Stomach (tissue), 9 donors: Measurements from ENCODE around the gene SPCS2. TPM values are rescaled to one million over a fixed set of nuclear protein-coding genes. Genes with fewer than 3 reads are reported as not detected.

Source experiments
- DNase-seq, 2 donors: peaks; one replicate each; pipeline versions ENCODE4 v3.0.0 to v3.0.0-alpha.2; 2013 to 2019
- H3K27ac ChIP-seq, 5 donors: fragments of 200-600 bp in 4 of 5; sonication (generic) in 4 of 5; one replicate each; pipeline ENCODE4 v1.5.1; 2013 to 2019; ENCODE audit warnings: mild to moderate bottlenecking in 1 of 5, moderate library complexity in 1 of 5
- H3K27me3 ChIP-seq, 3 donors: fragments of 200-600 bp; sonication (generic); one replicate each; pipeline ENCODE4 v1.5.1; 2017 to 2019; ENCODE audit warnings: mixed run types in 1 of 3
- H3K36me3 ChIP-seq, 4 donors: fragments of 200-600 bp; sonication (generic); 1 replicate in 3 of 4; 2 replicates in 1 of 4; pipeline ENCODE4 v1.5.1; 2016 to 2019
- H3K4me1 ChIP-seq, 4 donors: fragments of 200-600 bp; sonication (generic); one replicate each; pipeline ENCODE4 v1.5.1; 2016 to 2019
- H3K4me3 ChIP-seq, 4 donors: fragments of 200-600 bp; sonication (generic) in 3 of 4; one replicate each; pipeline ENCODE4 v1.5.1; 2016 to 2019; ENCODE audit warnings: mild to moderate bottlenecking in 1 of 4
- H3K9me3 ChIP-seq, 4 donors: fragments of 200-600 bp; sonication (generic); one replicate each; pipeline ENCODE4 v1.5.1; 2016 to 2019
- EP300 ChIP-seq: sonication (generic); formaldehyde crosslinking; IDR thresholded peaks from one replicate; pipeline ENCODE4 v1.6.1; 2017; ENCODE audit warnings: antibody characterized with exemption
- POLR2A ChIP-seq, 4 donors: fragments of 450-650 bp; IDR thresholded peaks; one replicate each; pipeline ENCODE4 v1.6.1; 2016; ENCODE audit warnings: antibody characterized with exemption in 4 of 4, control low read depth in 2 of 4, mild to moderate bottlenecking in 1 of 4, moderate library complexity in 1 of 4
- POLR2AphosphoS5 ChIP-seq, 3 donors: sonication (generic); formaldehyde crosslinking; IDR thresholded peaks; one replicate each; pipeline ENCODE4 v1.6.1; 2016; ENCODE audit warnings: antibody characterized with exemption in 3 of 3
- WGBS, 5 donors: extraction: QIAGEN DNeasy Blood & Tissue Kit in 3 of 5; methylation state at CpG; one replicate each; pipeline versions ENCODE4 v1.1.5 to v1.1.7; 2013 to 2018; 5-methylcytosine and 5-hydroxymethylcytosine counted together
- intact Hi-C: fragments of 100-400 bp; cut with DNase I; formaldehyde crosslinking; loops from one replicate; pipeline ENCODE4 v1.15.1; 2023; ENCODE audit warnings: low total_unique reads
- polyA plus RNA-seq, 3 donors: library from polyadenylated mRNA; stranded (reverse); fragments of 200-250 nt; gene quantifications; one replicate each; pipeline ENCODE4 v1.2.3, GENCODE V29; 2013
- total RNA-seq, 5 donors: library from RNA; depleted of rRNA; stranded (reverse); fragments of >200 nt; gene quantifications; one replicate each; pipeline versions ENCODE4 v1.1.0 to v1.2.3, GENCODE V29; 2014 to 2016
- TF ChIP-seq, protein P1 (sequence below), 7 experiments: fragments of 450-650 bp in 4 of 7; fragments of 200-600 bp in 3 of 7; sonication (generic) in 3 of 7; IDR thresholded peaks; one replicate each; pipeline ENCODE4 v1.5.1; 2016 to 2019; ENCODE audit warnings: antibody characterized with exemption in 7 of 7, control low read depth in 2 of 7, mild to moderate bottlenecking in 1 of 7
- donor health status: healthy with polysubstance abuse.
- donor health status: Bipolar disorder and iron deficiency.
- donor health status: healthy.

SPCS2 gene
- total and polyA plus RNA-seq, 8 donors = 5.4 to 191 (median 50.7) TPM

DNA sequence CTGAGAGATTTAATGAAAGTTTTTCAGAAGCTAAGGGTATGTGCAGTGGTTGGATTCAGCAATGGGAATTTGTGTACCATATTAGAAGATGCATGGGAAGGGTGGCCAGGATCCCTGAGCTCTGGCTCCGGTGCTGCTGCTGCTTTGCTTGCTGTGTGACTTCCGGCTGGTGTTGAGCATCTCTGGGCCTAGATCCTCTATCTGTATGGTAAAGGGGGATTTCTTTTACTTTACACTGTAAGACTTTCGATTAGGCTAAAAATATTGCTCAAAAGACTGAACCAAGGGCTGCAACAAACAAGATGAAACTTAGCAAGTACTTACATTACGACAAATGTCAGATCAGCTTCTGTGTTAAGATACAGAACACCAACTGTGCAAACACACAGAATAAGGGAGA, 39.3 kb upstream of the SPCS2 start:
- Histone ChIP-seq H3K27me3 (no peaks in the 10 kb centered on the region), H3K9me3 (no peaks in the 10 kb centered on the region), H3K27ac (no peak overlapping the region), H3K36me3 (peaks cover 4 to 86% (median 73%) of the 10 kb centered on the region in 4 donors), H3K4me3 (no peak overlapping the region), H3K4me1 (peaks cover 0 to 11% (median 3%) of the 10 kb centered on the region in 4 donors)
- TF ChIP-seq EP300 (no peak), POLR2A (IDR thresholded peaks at IDR 0.05) (no peak)
- intact Hi-C loops = no loop called here
- DNase-seq = no peak
- 51 to 86% (median 68%) methylated on average over 4 of the region's 4 CpGs for WGBS, 5 donors

DNA sequence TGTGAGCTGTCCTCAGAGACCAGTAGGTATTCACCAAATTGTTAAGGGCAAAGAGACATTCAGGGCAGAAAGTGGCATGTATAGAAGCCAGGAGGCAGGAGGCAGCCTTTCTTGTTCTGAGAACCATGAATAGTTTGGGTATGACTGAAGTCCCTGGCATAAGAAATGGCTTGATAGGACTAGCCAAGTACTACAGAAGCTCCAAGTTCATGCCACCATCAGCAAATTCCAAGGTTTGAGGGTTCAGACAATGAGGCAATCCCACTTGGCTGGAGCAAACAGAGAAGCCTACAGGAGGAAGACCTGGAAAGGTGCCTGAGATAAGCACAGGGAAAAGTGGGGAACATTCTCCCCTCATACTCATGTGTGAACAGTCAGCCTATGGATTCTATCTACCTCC, 25.9 kb upstream of the SPCS2 start:
- no peaks in the 10 kb centered on the region for H3K9me3 ChIP-seq
- H3K4me1 ChIP-seq = no peaks in the 10 kb centered on the region
- TF ChIP-seq, protein P1, sequence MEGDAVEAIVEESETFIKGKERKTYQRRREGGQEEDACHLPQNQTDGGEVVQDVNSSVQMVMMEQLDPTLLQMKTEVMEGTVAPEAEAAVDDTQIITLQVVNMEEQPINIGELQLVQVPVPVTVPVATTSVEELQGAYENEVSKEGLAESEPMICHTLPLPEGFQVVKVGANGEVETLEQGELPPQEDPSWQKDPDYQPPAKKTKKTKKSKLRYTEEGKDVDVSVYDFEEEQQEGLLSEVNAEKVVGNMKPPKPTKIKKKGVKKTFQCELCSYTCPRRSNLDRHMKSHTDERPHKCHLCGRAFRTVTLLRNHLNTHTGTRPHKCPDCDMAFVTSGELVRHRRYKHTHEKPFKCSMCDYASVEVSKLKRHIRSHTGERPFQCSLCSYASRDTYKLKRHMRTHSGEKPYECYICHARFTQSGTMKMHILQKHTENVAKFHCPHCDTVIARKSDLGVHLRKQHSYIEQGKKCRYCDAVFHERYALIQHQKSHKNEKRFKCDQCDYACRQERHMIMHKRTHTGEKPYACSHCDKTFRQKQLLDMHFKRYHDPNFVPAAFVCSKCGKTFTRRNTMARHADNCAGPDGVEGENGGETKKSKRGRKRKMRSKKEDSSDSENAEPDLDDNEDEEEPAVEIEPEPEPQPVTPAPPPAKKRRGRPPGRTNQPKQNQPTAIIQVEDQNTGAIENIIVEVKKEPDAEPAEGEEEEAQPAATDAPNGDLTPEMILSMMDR (IDR thresholded peaks at IDR 0.05) = no peak
- TF ChIP-seq POLR2AphosphoS5 (IDR thresholded peaks at IDR 0.05) = no peak
- TF ChIP-seq POLR2A (IDR thresholded peaks at IDR 0.05) = no peak
- TF ChIP-seq EP300 = no peak
- DNase-seq = no peak
- no peaks in the 10 kb centered on the region for H3K27me3 ChIP-seq
- intact Hi-C loops = no loop called here
- H3K36me3 ChIP-seq = peaks cover 0 to 58% (median 46%) of the 10 kb centered on the region in 4 donors
- H3K4me3 ChIP-seq = no peak overlapping the region
- no peak overlapping the region for H3K27ac ChIP-seq

DNA sequence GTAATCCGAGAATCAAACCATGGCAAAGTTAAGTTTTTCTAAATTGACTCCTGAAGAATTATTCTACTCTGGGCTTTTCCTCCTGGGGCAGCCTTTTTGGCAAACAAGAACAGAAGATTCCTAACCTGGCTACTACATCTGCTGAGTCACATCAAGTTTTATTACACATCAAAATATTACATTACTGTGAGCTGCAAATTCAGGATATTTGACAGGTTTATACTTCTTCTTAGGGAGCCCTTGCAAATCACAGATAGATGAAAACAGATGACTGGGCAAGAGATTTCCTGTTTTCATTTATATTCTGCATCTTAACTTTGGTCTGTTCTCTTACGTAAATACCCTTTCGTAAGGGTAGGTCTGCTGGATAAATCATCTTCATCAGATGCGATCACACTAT, 23.8 kb upstream of the SPCS2 start:
- intact Hi-C loops = no loop called here
- Histone ChIP-seq H3K27me3 (no peaks in the 10 kb centered on the region), H3K36me3 (peaks cover 0 to 58% (median 31%) of the 10 kb centered on the region in 4 donors), H3K9me3 (no peaks in the 10 kb centered on the region), H3K27ac (no peak overlapping the region), H3K4me1 (no peaks in the 10 kb centered on the region), H3K4me3 (no peak overlapping the region)
- TF ChIP-seq, protein P1 (IDR thresholded peaks at IDR 0.05) = no peak
- TF ChIP-seq EP300 (no peak), POLR2AphosphoS5 (IDR thresholded peaks at IDR 0.05) (no peak), POLR2A (IDR thresholded peaks at IDR 0.05) (no peak)
- 89 to 98% (median 92%) methylated on average over 4 of the region's 4 CpGs for WGBS, 5 donors
- DNase-seq = no peak

DNA sequence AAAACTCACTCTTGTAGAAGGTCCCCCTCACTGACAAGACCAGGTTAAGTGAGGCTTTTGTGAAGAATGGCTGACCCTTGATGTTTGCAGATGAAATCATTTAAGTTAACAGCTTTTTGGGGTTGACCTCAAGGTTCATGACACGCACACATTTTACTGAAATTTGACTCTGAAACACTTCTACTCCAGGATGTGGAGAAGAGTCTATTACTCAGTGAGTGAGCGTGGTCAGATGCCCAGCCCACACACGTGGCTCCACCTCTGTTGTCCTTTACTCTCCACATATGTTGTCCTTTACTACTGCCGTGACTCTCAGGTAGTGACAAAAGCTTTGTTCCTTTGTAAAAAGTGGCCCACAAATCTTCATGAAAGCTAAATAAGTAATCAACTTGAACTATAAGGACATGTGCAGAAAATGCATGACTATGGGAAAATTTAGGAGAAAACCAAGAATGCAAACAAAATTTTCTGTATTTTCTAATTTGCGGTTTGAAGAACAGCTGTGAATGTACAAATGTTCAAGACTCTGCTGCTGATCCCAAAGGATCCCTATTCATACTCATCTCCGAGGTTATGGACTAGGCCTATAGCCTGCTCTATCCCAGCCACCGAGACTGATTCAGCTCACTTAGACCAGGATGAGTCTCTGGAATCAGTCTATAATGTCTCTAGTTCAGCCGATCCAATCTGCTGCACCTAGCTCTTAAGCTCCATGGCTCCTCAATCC, 22.6 kb upstream of the SPCS2 start:
- no peak for DNase-seq
- no peaks in the 10 kb centered on the region for H3K27me3 ChIP-seq
- H3K9me3 ChIP-seq = no peaks in the 10 kb centered on the region
- H3K4me1 ChIP-seq = no peaks in the 10 kb centered on the region
- no peak overlapping the region for H3K27ac ChIP-seq
- 81 to 91% (median 84%) methylated on average over 8 of the region's 8 CpGs for WGBS, 5 donors
- no peak overlapping the region for H3K4me3 ChIP-seq
- peaks cover 0 to 53% (median 19%) of the 10 kb centered on the region in 4 donors for H3K36me3 ChIP-seq
- TF ChIP-seq POLR2A (IDR thresholded peaks at IDR 0.05) (no peak), POLR2AphosphoS5 (IDR thresholded peaks at IDR 0.05) (no peak), EP300 (no peak)
- TF ChIP-seq, protein P1 (IDR thresholded peaks at IDR 0.05) = no peak
- intact Hi-C loops = no loop called here

DNA sequence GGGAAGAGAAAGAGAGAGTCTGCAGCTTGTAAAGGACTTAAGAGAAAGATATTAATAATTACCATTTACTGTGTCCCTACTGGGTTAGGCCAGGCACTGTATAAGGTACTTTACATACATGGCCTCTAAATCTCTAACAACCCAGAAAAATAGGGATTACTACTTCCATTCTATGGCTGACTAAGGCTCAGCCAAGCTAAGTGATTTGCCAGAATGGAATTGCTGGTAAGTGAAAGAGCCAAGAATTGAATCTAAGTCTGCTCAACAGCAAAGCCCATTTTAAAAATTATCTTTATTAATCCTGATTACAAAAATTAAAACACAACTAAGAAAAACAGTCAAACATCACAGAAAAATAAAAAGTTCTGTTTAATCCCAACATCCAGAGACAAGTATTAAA, 21.6 kb upstream of the SPCS2 start:
- TF ChIP-seq, protein P1 (IDR thresholded peaks at IDR 0.05) = no peak
- TF ChIP-seq EP300 (no peak), POLR2A (IDR thresholded peaks at IDR 0.05) (no peak), POLR2AphosphoS5 (IDR thresholded peaks at IDR 0.05) (no peak)
- H3K4me3 ChIP-seq = no peak overlapping the region
- H3K4me1 ChIP-seq = no peaks in the 10 kb centered on the region
- H3K36me3 ChIP-seq = peaks cover 0 to 59% (median 28%) of the 10 kb centered on the region in 4 donors
- H3K27me3 ChIP-seq = no peaks in the 10 kb centered on the region
- H3K9me3 ChIP-seq = no peaks in the 10 kb centered on the region
- H3K27ac ChIP-seq = no peak overlapping the region
- no peak for DNase-seq
- intact Hi-C loops = no loop called here
